GM12878 (cell line): ENCODE results near the gene ZNF543.

ENCODE experiments used
- EP300 ChIP-seq, 2 experiments: fragments of 150-350 bp in 1 of 2; IDR thresholded peaks; 2 replicates each; pipeline ENCODE4 v1.6.1; 2011 to 2012; ENCODE audit warnings: low read depth in 2 of 2, low read length in 2 of 2, borderline replicate concordance in 1 of 2, improper control_type of control experiment in 1 of 2, inconsistent platforms in 1 of 2; ENCODE audit not compliant: control insufficient read depth in 1 of 2
- ETV6 ChIP-seq, 2 experiments: fragments of 450-650 bp in 1 of 2; IDR thresholded peaks in 1 of 2; conservative IDR thresholded peaks in 1 of 2; 2 replicates each; pipeline ENCODE4 v1.6.1; 2014; ENCODE audit warnings: antibody characterized with exemption in 1 of 2, borderline replicate concordance in 1 of 2, low read depth in 1 of 2, mild to moderate bottlenecking in 1 of 2, moderate library complexity in 1 of 2
- EZH2 ChIP-seq: IDR thresholded peaks from 2 replicates; pipeline ENCODE4 v1.6.1; 2012; ENCODE audit warnings: low read depth, mild to moderate bottlenecking, control low read depth, inconsistent platforms, low read length, borderline replicate concordance; ENCODE audit not compliant: control insufficient read depth
- MXI1 ChIP-seq: fragments of 150-350 bp; IDR thresholded peaks from 2 replicates; pipeline ENCODE4 v1.6.1; 2011; ENCODE audit warnings: low read depth, mild to moderate bottlenecking, inconsistent platforms, low read length, improper control_type of control experiment
- POLR2A ChIP-seq: IDR thresholded peaks from 2 replicates; pipeline ENCODE4 v1.6.1; 2011; ENCODE audit warnings: low read depth, mild to moderate bottlenecking, low read length
- POLR2AphosphoS5 ChIP-seq: IDR thresholded peaks from 2 replicates; pipeline ENCODE4 v1.6.1; 2011; ENCODE audit warnings: mild to moderate bottlenecking, low read length, inconsistent platforms
- SREBF2 ChIP-seq: IDR thresholded peaks from 2 replicates; pipeline ENCODE4 v1.6.1; 2012; ENCODE audit warnings: mild to moderate bottlenecking, low read length
- TAF1 ChIP-seq: IDR thresholded peaks from 2 replicates; pipeline ENCODE4 v1.6.1; 2011; ENCODE audit warnings: mild to moderate bottlenecking, low read depth, low read length, borderline replicate concordance
- TCF7 ChIP-seq: IDR thresholded peaks from 2 replicates; pipeline ENCODE4 v1.6.1; 2014; ENCODE audit warnings: antibody characterized with exemption, borderline replicate concordance

DNA sequence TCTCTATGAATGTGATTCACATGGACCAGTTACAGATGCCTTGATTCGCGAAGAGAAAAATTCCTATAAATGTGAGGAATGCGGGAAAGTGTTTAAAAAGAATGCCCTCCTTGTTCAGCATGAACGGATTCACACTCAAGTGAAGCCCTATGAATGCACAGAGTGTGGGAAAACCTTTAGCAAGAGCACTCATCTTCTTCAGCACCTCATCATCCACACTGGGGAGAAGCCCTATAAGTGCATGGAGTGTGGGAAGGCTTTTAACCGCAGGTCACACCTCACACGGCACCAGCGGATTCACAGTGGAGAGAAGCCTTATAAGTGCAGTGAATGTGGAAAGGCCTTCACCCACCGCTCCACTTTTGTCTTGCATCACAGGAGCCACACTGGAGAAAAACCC lies 7.7 kb downstream of the ZNF543 start:
- TF ChIP-seq TCF7 = no peak
- TF ChIP-seq EP300 (IDR thresholded peaks at IDR 0.05; ENCODE audit: borderline replicate concordance in 1 of 2, control insufficient read depth in 1 of 2, low read depth in 2 of 2, low read length in 2 of 2) = no peak
- no peak for TF ChIP-seq POLR2A
- no peak for TF ChIP-seq ETV6 (conservative IDR thresholded peaks at IDR 0.05 in 1 of 2, IDR thresholded peaks at IDR 0.05 in 1 of 2; ENCODE audit: borderline replicate concordance in 1 of 2, low read depth in 1 of 2)
- no peak for TF ChIP-seq EZH2
- TF ChIP-seq POLR2AphosphoS5 = no peak
- TF ChIP-seq MXI1 = no peak
- no peak for TF ChIP-seq SREBF2
- TF ChIP-seq TAF1 = no peak
